SK-N-SH (cell line): ENCODE data around the gene ZMYM3. TPM values are rescaled to one million over a fixed set of nuclear protein-coding genes. Genes with fewer than 3 reads are reported as not detected.

Experiments used
- CTCF ChIA-PET: fragments of 300-600, 350-600 bp; formaldehyde crosslinking; extraction: SDS; loops from one replicate; lab custom pipeline; 2021; lab: Yijun Ruan, JAX
- POLR2A ChIA-PET: fragments of 350-600 bp; sonication (Branson Sonifier 250); formaldehyde crosslinking; extraction: SDS; loops from one replicate; lab custom pipeline; 2020; ENCODE audit warnings: antibody characterized with exemption, inconsistent platforms; lab: Yijun Ruan, JAX
- DNase-seq: peaks from one replicate; pipeline ENCODE4 v3.0.0; 2012
- H2AFZ ChIP-seq: fragments of 200-600 bp; sonication (generic); 2 replicates; pipeline ENCODE4 v1.8.1; 2016; ENCODE audit warnings: antibody characterized with exemption, mild to moderate bottlenecking, low read depth
- H3F3A ChIP-seq: fragments of 200-600 bp; sonication (generic); replicated peaks from 2 replicates; pipeline ENCODE3; 2016; ENCODE audit warnings: antibody characterized with exemption, mild to moderate bottlenecking; ENCODE audit not compliant: insufficient read depth
- H3K27ac ChIP-seq, 2 experiments: fragments of 200-500 bp in 1 of 2; fragments of 200-600 bp in 1 of 2; sonication (Bioruptor generic) in 1 of 2; sonication (generic), shearing (Covaris generic) in 1 of 2; 2 replicates each; pipeline versions ENCODE4 v1.5.1 to v1.6.1; 2014 to 2016; ENCODE audit warnings: low read depth in 2 of 2, inconsistent platforms in 1 of 2, low read length in 1 of 2, mild to moderate bottlenecking in 1 of 2, mixed read lengths in 1 of 2
- H3K27me3 ChIP-seq: fragments of 200-600 bp; sonication (generic), shearing (Covaris generic); 2 replicates; pipeline ENCODE4 v1.6.1; 2016; ENCODE audit warnings: mixed run types; ENCODE audit not compliant: insufficient read depth
- H3K36me3 ChIP-seq, 2 experiments: fragments of 200-500 bp in 1 of 2; fragments of 200-600 bp in 1 of 2; sonication (Bioruptor generic) in 1 of 2; sonication (generic) in 1 of 2; replicated peaks in 1 of 2; 2 replicates each; pipeline versions ENCODE3 to v1.5.1; 2014 to 2016; ENCODE audit warnings: low read length in 1 of 2, mild to moderate bottlenecking in 1 of 2; ENCODE audit not compliant: insufficient read depth in 2 of 2, control insufficient read depth in 1 of 2
- H3K4me1 ChIP-seq, 2 experiments: fragments of 200-500 bp in 1 of 2; fragments of 200-600 bp in 1 of 2; sonication (Bioruptor generic) in 1 of 2; sonication (generic), shearing (Covaris generic) in 1 of 2; 2 replicates each; pipeline versions ENCODE4 v1.5.1 to v1.6.1; 2014 to 2016; ENCODE audit warnings: low read depth in 1 of 2, low read length in 1 of 2, mixed run types in 1 of 2; ENCODE audit not compliant: insufficient read depth in 2 of 2, control insufficient read depth in 1 of 2
- H3K4me2 ChIP-seq: fragments of 200-600 bp; sonication (generic), shearing (Covaris generic); 2 replicates; pipeline ENCODE4 v1.6.1; 2017; ENCODE audit warnings: mixed run types
- H3K4me3 ChIP-seq, 2 experiments: fragments of 200-500 bp in 1 of 2; fragments of 200-600 bp in 1 of 2; sonication (Bioruptor generic) in 1 of 2; sonication (generic), shearing (Covaris generic) in 1 of 2; 2 replicates each; pipeline versions ENCODE4 v1.5.1 to v1.8.1; 2014 to 2016; ENCODE audit warnings: low read depth in 2 of 2, inconsistent platforms in 1 of 2, low read length in 1 of 2, mild to moderate bottlenecking in 1 of 2, mixed read lengths in 1 of 2, moderate library complexity in 1 of 2
- H3K79me2 ChIP-seq: fragments of 200-600 bp; sonication (generic); 2 replicates; pipeline ENCODE4 v1.8.1; 2017; ENCODE audit warnings: mild to moderate bottlenecking; ENCODE audit not compliant: insufficient read depth
- H3K9ac ChIP-seq: fragments of 200-600 bp; sonication (generic); 2 replicates; pipeline ENCODE4 v1.6.1; 2017; ENCODE audit warnings: mixed run types
- H3K9me2 ChIP-seq: fragments of 200-600 bp; sonication (generic); 2 replicates; pipeline ENCODE4 v1.6.1; 2017; ENCODE audit warnings: mixed run types
- H3K9me3 ChIP-seq: fragments of 200-600 bp; sonication (generic); 2 replicates; pipeline ENCODE4 v1.6.1; 2017; ENCODE audit warnings: mixed run types, mild to moderate bottlenecking, moderate library complexity
- H4K20me1 ChIP-seq: fragments of 200-600 bp; sonication (generic); 2 replicates; pipeline ENCODE4 v1.6.1; 2017; ENCODE audit warnings: mild to moderate bottlenecking, mixed run types; ENCODE audit not compliant: insufficient read depth
- CHD2 ChIP-seq: fragments of 150-350 bp; IDR thresholded peaks from 2 replicates; pipeline ENCODE4 v1.6.1; 2018; ENCODE audit warnings: low read length; ENCODE audit not compliant: partially characterized antibody
- CTCF ChIP-seq: fragments of 200-600 bp; sonication (generic); IDR thresholded peaks from 2 replicates; pipeline ENCODE4 v1.6.1; 2017; ENCODE audit warnings: antibody characterized with exemption, mild to moderate bottlenecking, moderate library complexity
- ELF1 ChIP-seq: IDR thresholded peaks from 2 replicates; pipeline ENCODE4 v1.4.0; 2012
- JUND ChIP-seq: IDR thresholded peaks from 2 replicates; pipeline ENCODE4 v1.4.0; 2012
- NRF1 ChIP-seq: IDR thresholded peaks from 2 replicates; pipeline ENCODE4 v1.6.1; 2012; ENCODE audit warnings: low read depth, mild to moderate bottlenecking, low read length
- POLR2AphosphoS5 ChIP-seq: IDR thresholded peaks from 2 replicates; pipeline ENCODE4 v1.6.1; 2012; ENCODE audit warnings: low read depth, low read length
- RXRA ChIP-seq: IDR thresholded peaks from 2 replicates; pipeline ENCODE4 v1.4.0; 2012; ENCODE audit warnings: low read depth, mild to moderate bottlenecking, borderline replicate concordance
- ZBTB33 ChIP-seq: IDR thresholded peaks from 2 replicates; pipeline ENCODE4 v1.4.0; 2012; ENCODE audit warnings: low read depth, borderline replicate concordance
- polyA plus RNA-seq, 3 experiments: library from polyadenylated mRNA; depleted of rRNA; stranded (reverse); fragments of >200 nt; gene quantifications; 2 replicates each; pipeline ENCODE4 v1.2.3, GENCODE V29; 2012

Gene ZMYM3
- polyA plus RNA-seq, 1 of the 3 experiments (the other 2 are of a cell fraction): 30.4 TPM

- Histone ChIP-seq H3K9me3 (no peaks in the 10 kb centered on the region), H3K27ac (no peak overlapping the region), H3F3A (no peaks in the 10 kb centered on the region), H3K9ac (no peak overlapping the region), H3K9me2 (no peaks in the 10 kb centered on the region), H3K4me3 (no peak overlapping the region), H3K36me3 (no peaks in the 10 kb centered on the region), H4K20me1 (no peaks in the 10 kb centered on the region), H3K4me2 (no peak overlapping the region), H3K27me3 (peaks cover 13% of the 10 kb centered on the region; the same call in 1 of the 2 replicates), H2AFZ (no peak overlapping the region), H3K79me2 (no peaks in the 10 kb centered on the region), H3K4me1 (no peaks in the 10 kb centered on the region)
- ChIA-PET POLR2A (no interaction called here), CTCF (no interaction called here)
- DNase-seq: no peak
- TF ChIP-seq CTCF (no peak), CHD2 (no peak), ZBTB33 (no peak), RXRA (no peak), POLR2AphosphoS5 (no peak), JUND (no peak), NRF1 (no peak), ELF1 (no peak)
Measured at GRCh38 chrX:71191248-71191647, 62.7 kb downstream of the ZMYM3 start.

Other genes starting within 250 kb of the ZMYM3 start
- 39.8 and 51.5 TPM in 2 replicates for gene SNX12, start 185.8 kb downstream of the ZMYM3 start, polyA plus RNA-seq (2012; rRNA removed)
- 1.9 TPM in 2 replicates for gene FOXO4, start 158.3 kb downstream of the ZMYM3 start, polyA plus RNA-seq (2012; rRNA removed)
- gene CXorf65, start 147.4 kb downstream of the ZMYM3 start, polyA plus RNA-seq (2012; rRNA removed): not detected in 2 replicates
- gene IL2RG, start 142.6 kb downstream of the ZMYM3 start, polyA plus RNA-seq (2012; rRNA removed): 0.24 TPM in 1 of 2 replicates, not detected in the other
- gene MED12, start 135.5 kb downstream of the ZMYM3 start, polyA plus RNA-seq (2012; rRNA removed): 11.3 and 18.5 TPM in 2 replicates
- 4.4 and 5.3 TPM in 2 replicates for gene NLGN3, start 109.3 kb downstream of the ZMYM3 start, polyA plus RNA-seq (2012; rRNA removed)
- gene GJB1, start 30.9 kb downstream of the ZMYM3 start, polyA plus RNA-seq (2012; rRNA removed): not detected in 2 replicates
- 210 and 288 TPM in 2 replicates for gene NONO, start 29.5 kb upstream of the ZMYM3 start, polyA plus RNA-seq (2012; rRNA removed)
- gene ITGB1BP2, start 47.6 kb upstream of the ZMYM3 start, polyA plus RNA-seq (2012; rRNA removed): 1.5 and 1.7 TPM in 2 replicates
- gene TAF1, start 112.2 kb upstream of the ZMYM3 start, polyA plus RNA-seq (2012; rRNA removed): 25.0 and 27.6 TPM in 2 replicates